GM12878 (cell line): ENCODE measurements around the gene CCDC107. TPM values are rescaled to one million over a fixed set of nuclear protein-coding genes. Genes with fewer than 3 reads are reported as not detected.

Experiments
- ATAC-seq: fragments of 200-7000 bp; cut with Tn5 transposase; 3 replicates; pipeline ENCODE4 v1.9.1; 2020; ENCODE audit warnings: mild to moderate bottlenecking, moderate library complexity
- BruUV-seq: library from RNA; stranded (reverse); fragments of 400-500 nt; replicated peaks from 2 replicates; lab custom pipeline; 2021; lab: Mats Ljungman, UMichigan
- CTCF ChIA-PET: fragments of 300-600 bp; sonication (Branson Sonifier 250); formaldehyde crosslinking; extraction: SDS; loops from one replicate; lab custom pipeline; 2021; ENCODE audit warnings: inconsistent platforms; lab: Yijun Ruan, JAX
- POLR2A ChIA-PET: fragments of 350-600 bp; formaldehyde crosslinking; extraction: SDS; loops from one replicate; lab custom pipeline; 2021; ENCODE audit warnings: inconsistent platforms; lab: Charles Lee
- RAD21 ChIA-PET: fragments of 300-600 bp; sonication (Branson Sonifier 250); formaldehyde crosslinking; loops from one replicate; lab custom pipeline; 2023; ENCODE audit warnings: antibody characterized with exemption; ENCODE audit not compliant: unreplicated experiment; lab: Charles Lee
- SMC1A ChIA-PET: fragments of 300-600 bp; sonication (Branson Sonifier 250); formaldehyde crosslinking; loops from one replicate; lab custom pipeline; 2023; ENCODE audit not compliant: unreplicated experiment, uncharacterized antibody; lab: Charles Lee
- DNase-seq: peaks from one replicate; pipeline ENCODE4 v3.0.0-alpha.2; 2011; ENCODE audit warnings: low read depth, low spot score
- FAIRE-seq: peaks from 3 replicates; lab custom pipeline; 2011; peaks lifted over from hg19 to GRCh38; lab: Jason Lieb, UNC
- H2AFZ ChIP-seq: 2 replicates; pipeline ENCODE4 v1.6.0; 2011; ENCODE audit warnings: low read depth, low read length, control low read depth; ENCODE audit not compliant: control insufficient read depth
- H3K27ac ChIP-seq: 2 replicates; pipeline ENCODE4 v1.5.1; 2011; ENCODE audit warnings: control low read depth; ENCODE audit not compliant: control insufficient read depth, insufficient read depth
- H3K27me3 ChIP-seq, 2 experiments: replicated peaks in 1 of 2; 2 replicates each; pipeline versions ENCODE4 v1.6.0 to v1.6.1; 2011; ENCODE audit warnings: low read length in 1 of 2; ENCODE audit not compliant: control insufficient read depth in 2 of 2, insufficient read depth in 2 of 2
- H3K36me3 ChIP-seq, 2 experiments: 2 replicates each; pipeline ENCODE4 v1.5.1; 2011; ENCODE audit warnings: low read length in 1 of 2; ENCODE audit not compliant: control insufficient read depth in 2 of 2, insufficient read depth in 2 of 2
- H3K4me1 ChIP-seq: 2 replicates; pipeline ENCODE4 v1.6.1; 2011; ENCODE audit warnings: mild to moderate bottlenecking, low read length, moderate library complexity, mixed read lengths; ENCODE audit not compliant: control insufficient read depth, insufficient read depth
- H3K4me2 ChIP-seq: 2 replicates; pipeline ENCODE4 v1.6.0; 2011; ENCODE audit warnings: control low read depth; ENCODE audit not compliant: control insufficient read depth, insufficient read depth
- H3K4me3 ChIP-seq: fragments of 200-600 bp; sonication (generic); 2 replicates; pipeline ENCODE4 v1.5.1; 2016
- H3K79me2 ChIP-seq: 2 replicates; pipeline ENCODE4 v1.6.0; 2011; ENCODE audit warnings: low read length; ENCODE audit not compliant: control insufficient read depth, insufficient read depth
- H3K9ac ChIP-seq: 2 replicates; pipeline ENCODE4 v1.8.0; 2011; ENCODE audit warnings: low read length, control low read depth, mixed read lengths; ENCODE audit not compliant: control insufficient read depth, insufficient read depth
- H3K9me3 ChIP-seq: replicated peaks from 3 replicates; pipeline ENCODE4 v1.5.1; 2011; ENCODE audit warnings: mild to moderate bottlenecking, low read length; ENCODE audit not compliant: control insufficient read depth, insufficient read depth
- H4K20me1 ChIP-seq: 2 replicates; pipeline ENCODE4 v1.6.0; 2011; ENCODE audit not compliant: control insufficient read depth, insufficient read depth
- HDAC2 ChIP-seq: fragments of 200-600 bp; sonication (generic); IDR thresholded peaks from 2 replicates; pipeline ENCODE4 v1.6.1; 2017
- IKZF1 ChIP-seq: fragments of 450-650 bp; conservative IDR thresholded peaks from 2 replicates; pipeline ENCODE4 v1.6.1; 2017; ENCODE audit warnings: antibody characterized with exemption, mild to moderate bottlenecking
- MTA2 ChIP-seq: fragments of 450-650 bp; IDR thresholded peaks from 2 replicates; pipeline ENCODE4 v1.6.1; 2016; ENCODE audit warnings: low read depth, mild to moderate bottlenecking, moderate library complexity
- TBL1XR1 ChIP-seq: IDR thresholded peaks from 2 replicates; pipeline ENCODE4 v1.6.1; 2012; ENCODE audit warnings: low read depth, low read length, improper control_type of control experiment
- ZZZ3 ChIP-seq: IDR thresholded peaks from 2 replicates; pipeline ENCODE4 v1.6.1; 2011; ENCODE audit warnings: low read depth; ENCODE audit not compliant: control insufficient read depth, insufficient read length
- WGBS: methylation state at CpG from one replicate; pipeline ENCODE4 v1.1.6; 2016; ENCODE audit warnings: low lambda C conversion rate; ENCODE audit not compliant: insufficient replicate concordance, insufficient coverage; ENCODE audit errors: missing lambda C conversion rate; 5-methylcytosine and 5-hydroxymethylcytosine counted together
- in situ Hi-C: fragments of 300-500 bp; cut with MboI; formaldehyde crosslinking; loops from 9 replicates; pipeline ENCODE4 v1.14.3; 2018; ENCODE audit warnings: mixed read lengths
- intact Hi-C: fragments of 100-400 bp; cut with micrococcal nuclease; formaldehyde crosslinking; loops from one replicate; pipeline ENCODE4 v1.14.2; 2022; ENCODE audit not compliant: unreplicated experiment
- polyA plus RNA-seq, 11 experiments: library from polyadenylated mRNA; depleted of rRNA in 4 of 11; unstranded in 6 of 11; stranded (reverse) in 5 of 11; fragments of >200 nt; fragmentation: Nextera tagmentation in 4 of 11; fragmentation: Illumina TruSeq in 1 of 11; extraction: Ambion mirVana in 4 of 11; extraction: Trizol in 1 of 11; gene quantifications; 1 replicate in 1 of 11; 2 replicates in 10 of 11; pipeline versions ENCODE4 v1.2.1 to v1.2.3, GENCODE V29; 2011 to 2016; ENCODE audit warnings: inconsistent platforms in 2 of 11, missing spikeins in 2 of 11, low read depth in 1 of 11
- total RNA-seq, 4 experiments: library from RNA; depleted of rRNA in 3 of 4; stranded (reverse); fragments of >200 nt in 3 of 4; fragmentation: Illumina TruSeq in 1 of 4; extraction: Trizol in 1 of 4; gene quantifications; 2 replicates each; pipeline versions ENCODE4 v1.2.1 to v1.2.3, GENCODE V29; 2013 to 2021
- TF ChIP-seq, protein P1 (sequence below): IDR thresholded peaks from 2 replicates; pipeline ENCODE4 v1.6.1; 2012; ENCODE audit warnings: mild to moderate bottlenecking, low read depth, low read length
- TF ChIP-seq, protein P2 (sequence below): fragments of 450-650 bp; IDR thresholded peaks from 2 replicates; pipeline ENCODE4 v1.6.1; 2017; ENCODE audit warnings: borderline replicate concordance

Gene CCDC107
- total and polyA plus RNA-seq, 10 of the 15 experiments (the other 5 are each of a cell fraction or from before 2014, with no cell fraction given): 0.19 to 18.3 (median 10.6) TPM

DNA sequence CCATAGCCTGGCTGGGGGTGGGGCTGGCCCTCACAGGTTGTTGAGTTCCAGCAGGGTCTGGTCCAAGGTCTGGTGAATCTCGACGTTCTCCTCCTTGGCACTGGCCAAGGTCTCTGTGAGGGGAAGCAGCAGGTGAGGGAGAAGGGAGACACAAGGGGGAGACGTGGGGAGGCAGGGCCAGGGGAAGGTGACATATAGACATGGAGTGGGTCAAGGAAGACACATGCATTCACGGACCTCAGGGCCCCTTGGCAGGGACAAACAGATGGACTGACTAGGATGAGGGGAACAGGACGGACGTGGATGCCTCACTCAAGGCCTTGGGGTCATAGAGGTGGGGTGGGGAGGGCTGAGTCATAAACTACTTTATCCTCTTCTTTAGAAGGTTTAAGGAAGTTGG, 24.0 kb downstream of the CCDC107 start:
- H2AFZ ChIP-seq: no peak overlapping the region
- no peak for DNase-seq
- ChIA-PET SMC1A (no interaction called here), POLR2A (interaction anchor here (0.6 to 1.5 kb wide), 2 partner anchors 13 to 84 kb away, joined by 3 read pairs; no protein-coding TSS in a partner anchor), RAD21 (no interaction called here), CTCF (interaction anchor here (5.0 kb wide), 1 partner anchor 14 kb away, joined by 39 read pairs; no protein-coding TSS in a partner anchor)
- no peaks in the 10 kb centered on the region for H3K79me2 ChIP-seq
- FAIRE-seq: no peak
- no peak overlapping the region for H3K9ac ChIP-seq
- H3K4me2 ChIP-seq: no peak overlapping the region
- TF ChIP-seq, protein P1, sequence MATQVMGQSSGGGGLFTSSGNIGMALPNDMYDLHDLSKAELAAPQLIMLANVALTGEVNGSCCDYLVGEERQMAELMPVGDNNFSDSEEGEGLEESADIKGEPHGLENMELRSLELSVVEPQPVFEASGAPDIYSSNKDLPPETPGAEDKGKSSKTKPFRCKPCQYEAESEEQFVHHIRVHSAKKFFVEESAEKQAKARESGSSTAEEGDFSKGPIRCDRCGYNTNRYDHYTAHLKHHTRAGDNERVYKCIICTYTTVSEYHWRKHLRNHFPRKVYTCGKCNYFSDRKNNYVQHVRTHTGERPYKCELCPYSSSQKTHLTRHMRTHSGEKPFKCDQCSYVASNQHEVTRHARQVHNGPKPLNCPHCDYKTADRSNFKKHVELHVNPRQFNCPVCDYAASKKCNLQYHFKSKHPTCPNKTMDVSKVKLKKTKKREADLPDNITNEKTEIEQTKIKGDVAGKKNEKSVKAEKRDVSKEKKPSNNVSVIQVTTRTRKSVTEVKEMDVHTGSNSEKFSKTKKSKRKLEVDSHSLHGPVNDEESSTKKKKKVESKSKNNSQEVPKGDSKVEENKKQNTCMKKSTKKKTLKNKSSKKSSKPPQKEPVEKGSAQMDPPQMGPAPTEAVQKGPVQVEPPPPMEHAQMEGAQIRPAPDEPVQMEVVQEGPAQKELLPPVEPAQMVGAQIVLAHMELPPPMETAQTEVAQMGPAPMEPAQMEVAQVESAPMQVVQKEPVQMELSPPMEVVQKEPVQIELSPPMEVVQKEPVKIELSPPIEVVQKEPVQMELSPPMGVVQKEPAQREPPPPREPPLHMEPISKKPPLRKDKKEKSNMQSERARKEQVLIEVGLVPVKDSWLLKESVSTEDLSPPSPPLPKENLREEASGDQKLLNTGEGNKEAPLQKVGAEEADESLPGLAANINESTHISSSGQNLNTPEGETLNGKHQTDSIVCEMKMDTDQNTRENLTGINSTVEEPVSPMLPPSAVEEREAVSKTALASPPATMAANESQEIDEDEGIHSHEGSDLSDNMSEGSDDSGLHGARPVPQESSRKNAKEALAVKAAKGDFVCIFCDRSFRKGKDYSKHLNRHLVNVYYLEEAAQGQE: no peak
- TF ChIP-seq TBL1XR1 (no peak), MTA2 (no peak), HDAC2 (no peak), IKZF1 (no peak), ZZZ3 (no peak)
- TF ChIP-seq, protein P2, sequence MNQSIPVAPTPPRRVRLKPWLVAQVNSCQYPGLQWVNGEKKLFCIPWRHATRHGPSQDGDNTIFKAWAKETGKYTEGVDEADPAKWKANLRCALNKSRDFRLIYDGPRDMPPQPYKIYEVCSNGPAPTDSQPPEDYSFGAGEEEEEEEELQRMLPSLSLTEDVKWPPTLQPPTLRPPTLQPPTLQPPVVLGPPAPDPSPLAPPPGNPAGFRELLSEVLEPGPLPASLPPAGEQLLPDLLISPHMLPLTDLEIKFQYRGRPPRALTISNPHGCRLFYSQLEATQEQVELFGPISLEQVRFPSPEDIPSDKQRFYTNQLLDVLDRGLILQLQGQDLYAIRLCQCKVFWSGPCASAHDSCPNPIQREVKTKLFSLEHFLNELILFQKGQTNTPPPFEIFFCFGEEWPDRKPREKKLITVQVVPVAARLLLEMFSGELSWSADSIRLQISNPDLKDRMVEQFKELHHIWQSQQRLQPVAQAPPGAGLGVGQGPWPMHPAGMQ: no peak
- H3K4me3 ChIP-seq: no peak overlapping the region
- H3K4me1 ChIP-seq: peaks cover 8% of the 10 kb centered on the region
- H3K27me3 ChIP-seq: no peaks in the 10 kb centered on the region; a peak in 2 of 4 replicates
- H3K27ac ChIP-seq: no peak overlapping the region
- H3K36me3 ChIP-seq: no peaks in the 10 kb centered on the region
- no TSS peak for BruUV-seq
- in situ Hi-C loops: no loop called here
- H4K20me1 ChIP-seq: no peaks in the 10 kb centered on the region
- 35% methylated on average over 6 of the region's 6 CpGs for WGBS
- ATAC-seq: no peak
- no peaks in the 10 kb centered on the region for H3K9me3 ChIP-seq
- intact Hi-C loops: no loop called here
